Lung (tissue), 12 donors: ENCODE measurements around the gene TTYH3. TPM values are rescaled to one million over a fixed set of nuclear protein-coding genes. Genes with fewer than 3 reads are reported as not detected.

Source experiments
- ATAC-seq: fragments of 200-7000 bp; cut with Tn5 transposase; one replicate; pipeline ENCODE4 v1.9.1; 2020; ENCODE audit warnings: moderate number of reproducible peaks; ENCODE audit not compliant: insufficient read depth, low FRiP score
- DNase-seq, 3 donors: peaks; one replicate each; pipeline ENCODE4 v3.0.0-alpha.2; 2013 to 2017
- H3K27ac ChIP-seq, 2 donors: one replicate each; pipeline ENCODE4 v1.5.1; 2013; ENCODE audit warnings: mild to moderate bottlenecking in 2 of 2, moderate library complexity in 2 of 2, control low read depth in 1 of 2, inconsistent platforms in 1 of 2, low read depth in 1 of 2, low read length in 1 of 2
- H3K27me3 ChIP-seq, 3 donors: one replicate each; pipeline ENCODE4 v1.5.1; 2013; ENCODE audit warnings: low read length in 2 of 3; ENCODE audit not compliant: control insufficient read depth in 3 of 3, insufficient read depth in 3 of 3
- H3K36me3 ChIP-seq, 4 donors: one replicate each; pipeline ENCODE4 v1.5.1; 2013; ENCODE audit warnings: low read length in 4 of 4, mild to moderate bottlenecking in 1 of 4, moderate library complexity in 1 of 4; ENCODE audit not compliant: control insufficient read depth in 4 of 4, insufficient read depth in 4 of 4
- H3K4me1 ChIP-seq, 5 donors: one replicate each; pipeline ENCODE4 v1.5.1; 2013; ENCODE audit warnings: low read length in 5 of 5, mild to moderate bottlenecking in 2 of 5, moderate library complexity in 1 of 5; ENCODE audit not compliant: control insufficient read depth in 5 of 5, insufficient read depth in 5 of 5
- H3K4me3 ChIP-seq: one replicate; pipeline ENCODE4 v1.5.1; 2013; ENCODE audit warnings: mild to moderate bottlenecking, control low read depth, moderate library complexity
- H3K9ac ChIP-seq, 2 donors: one replicate each; pipeline ENCODE4 v1.5.1; 2013; ENCODE audit warnings: low read length in 2 of 2, control low read depth in 1 of 2; ENCODE audit not compliant: insufficient read depth in 1 of 2
- H3K9me3 ChIP-seq, 4 donors: one replicate each; pipeline ENCODE4 v1.5.1; 2013; ENCODE audit warnings: low read length in 3 of 4, mild to moderate bottlenecking in 1 of 4, moderate library complexity in 1 of 4; ENCODE audit not compliant: control insufficient read depth in 4 of 4, insufficient read depth in 3 of 4
- CTCF ChIP-seq: IDR thresholded peaks from 2 replicates; pipeline ENCODE4 v1.5.1; 2012; ENCODE audit warnings: mild to moderate bottlenecking; ENCODE audit errors: control extremely low read depth, extremely low read depth
- WGBS, 2 donors: extraction: QIAGEN DNeasy Blood & Tissue Kit; methylation state at CpG; one replicate each; pipeline ENCODE4 v1.1.7; 2013; 5-methylcytosine and 5-hydroxymethylcytosine counted together
- polyA plus RNA-seq, 2 donors: library from polyadenylated mRNA; stranded (reverse); fragments of 200-250 nt; gene quantifications; one replicate each; pipeline ENCODE4 v1.2.1, GENCODE V29; 2013
- total RNA-seq, 2 donors: library from RNA; depleted of rRNA in 1 of 2; stranded (reverse); fragments of >200 nt in 1 of 2; gene quantifications; one replicate each; pipeline ENCODE4 v1.2.1, GENCODE V29; 2014 to 2021
- donor health status: control.
- donor health status: control.
- donor health status: Bipolar disorder and iron deficiency.
- donor health status: healthy.
- donor health status: DM: yes; HTN: yes; CAD: no.

TTYH3 gene
- total and polyA plus RNA-seq, 4 donors: 14.3 to 74.0 (median 55.8) TPM

GRCh38 chr7:2710901-2711551 is 79.2 kb downstream of the TTYH3 start:
- Histone ChIP-seq H3K4me3 (no peak overlapping the region), H3K27ac (no peak overlapping the region), H3K9ac (no peak overlapping the region), H3K4me1 (peaks cover 0 to 31% (median 16%) of the 10 kb centered on the region in 5 donors), H3K36me3 (peaks cover 0 to 6% (median 0%) of the 10 kb centered on the region in 4 donors), H3K27me3 (no peaks in the 10 kb centered on the region), H3K9me3 (no peaks in the 10 kb centered on the region)
- DNase-seq (no peak), ATAC-seq (no peak)
- 33 to 60% methylated on average over 4 of the region's 4 CpGs for WGBS, 2 donors
- no peak for TF ChIP-seq CTCF

- H3K9ac ChIP-seq: no peak overlapping the region
- DNase-seq (peak in 2 of 3 donors; percentile 59 to 70), ATAC-seq (peak; percentile 36)
- no peaks in the 10 kb centered on the region for H3K27me3 ChIP-seq
- H3K9me3 ChIP-seq: no peaks in the 10 kb centered on the region
- TF ChIP-seq CTCF: no peak
- no peak overlapping the region for H3K4me3 ChIP-seq
- peak overlapping the region in 1 of 2 donors; percentile 54 for H3K27ac ChIP-seq
- peaks cover 0 to 6% (median 0%) of the 10 kb centered on the region in 4 donors for H3K36me3 ChIP-seq
- 76 to 89% methylated on average over 25 of the region's 25 CpGs for WGBS, 2 donors
- H3K4me1 ChIP-seq: peaks cover 0 to 40% (median 20%) of the 10 kb centered on the region in 5 donors
Measured at GRCh38 chr7:2711895-2712675, 80.3 kb downstream of the TTYH3 start.

GRCh38 chr7:2713370-2713769 is 81.6 kb downstream of the TTYH3 start:
- DNase-seq (peak; percentile 58 to 83 (median 63)), ATAC-seq (no peak)
- H3K27me3 ChIP-seq: no peaks in the 10 kb centered on the region
- peaks cover 0 to 6% (median 0%) of the 10 kb centered on the region in 4 donors for H3K36me3 ChIP-seq
- no peak overlapping the region for H3K4me3 ChIP-seq
- no peak overlapping the region for H3K27ac ChIP-seq
- H3K9ac ChIP-seq: no peak overlapping the region
- TF ChIP-seq CTCF: no peak
- H3K4me1 ChIP-seq: peaks cover 0 to 50% (median 24%) of the 10 kb centered on the region in 5 donors
- WGBS, 2 donors: 21 to 39% methylated on average over 13 of the region's 13 CpGs
- H3K9me3 ChIP-seq: no peaks in the 10 kb centered on the region
